ENCODE results near the gene HOXD9.

Gene HOXD9

DNA sequence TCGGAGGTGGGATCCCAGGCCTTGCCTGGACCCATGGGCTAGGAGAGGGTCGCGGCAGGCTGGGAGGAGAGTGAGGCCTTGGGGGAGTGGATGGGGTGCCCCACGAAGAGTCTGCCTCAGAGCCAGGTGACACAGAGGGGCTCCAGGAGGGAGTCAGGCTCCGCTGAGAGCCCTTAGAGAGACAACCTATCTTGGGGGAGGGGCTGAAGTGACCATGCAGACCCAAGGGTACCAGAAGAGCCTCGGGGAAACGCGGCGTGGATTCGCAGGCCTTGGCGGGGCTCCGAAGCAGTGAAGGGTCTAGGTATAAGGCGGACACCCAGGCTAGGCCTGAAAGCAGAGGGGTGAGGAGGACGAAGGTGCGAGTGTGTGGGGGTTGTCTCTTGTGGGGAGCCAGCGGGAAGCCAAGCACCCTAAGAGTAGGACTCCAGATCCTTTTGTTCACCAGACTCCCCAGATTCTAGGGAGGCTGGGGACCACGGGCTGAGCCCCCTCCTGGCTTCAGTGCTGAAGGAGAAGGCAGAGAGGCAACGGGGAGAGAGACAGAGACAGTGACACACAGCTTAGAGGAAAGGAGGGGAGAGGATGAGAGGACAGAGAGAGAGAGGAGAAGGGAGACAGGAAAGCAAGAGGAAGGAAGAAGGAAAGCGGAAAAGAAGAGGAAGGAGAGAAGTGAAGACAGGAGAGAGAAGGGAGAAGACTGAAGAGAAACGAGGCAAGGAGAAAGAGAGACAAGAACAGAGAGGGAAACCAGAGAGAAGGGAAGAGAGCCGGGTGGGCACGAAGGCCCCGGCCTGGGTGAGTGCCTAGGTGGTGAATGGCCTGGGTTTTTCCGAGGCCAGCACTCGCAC lies 16.6 kb upstream of the HOXD9 start:
- TF ChIP-seq, protein P1, sequence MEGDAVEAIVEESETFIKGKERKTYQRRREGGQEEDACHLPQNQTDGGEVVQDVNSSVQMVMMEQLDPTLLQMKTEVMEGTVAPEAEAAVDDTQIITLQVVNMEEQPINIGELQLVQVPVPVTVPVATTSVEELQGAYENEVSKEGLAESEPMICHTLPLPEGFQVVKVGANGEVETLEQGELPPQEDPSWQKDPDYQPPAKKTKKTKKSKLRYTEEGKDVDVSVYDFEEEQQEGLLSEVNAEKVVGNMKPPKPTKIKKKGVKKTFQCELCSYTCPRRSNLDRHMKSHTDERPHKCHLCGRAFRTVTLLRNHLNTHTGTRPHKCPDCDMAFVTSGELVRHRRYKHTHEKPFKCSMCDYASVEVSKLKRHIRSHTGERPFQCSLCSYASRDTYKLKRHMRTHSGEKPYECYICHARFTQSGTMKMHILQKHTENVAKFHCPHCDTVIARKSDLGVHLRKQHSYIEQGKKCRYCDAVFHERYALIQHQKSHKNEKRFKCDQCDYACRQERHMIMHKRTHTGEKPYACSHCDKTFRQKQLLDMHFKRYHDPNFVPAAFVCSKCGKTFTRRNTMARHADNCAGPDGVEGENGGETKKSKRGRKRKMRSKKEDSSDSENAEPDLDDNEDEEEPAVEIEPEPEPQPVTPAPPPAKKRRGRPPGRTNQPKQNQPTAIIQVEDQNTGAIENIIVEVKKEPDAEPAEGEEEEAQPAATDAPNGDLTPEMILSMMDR (conservative IDR thresholded peaks at IDR 0.05) = no peak
- H3K27ac ChIP-seq = no peak overlapping the region

DNA sequence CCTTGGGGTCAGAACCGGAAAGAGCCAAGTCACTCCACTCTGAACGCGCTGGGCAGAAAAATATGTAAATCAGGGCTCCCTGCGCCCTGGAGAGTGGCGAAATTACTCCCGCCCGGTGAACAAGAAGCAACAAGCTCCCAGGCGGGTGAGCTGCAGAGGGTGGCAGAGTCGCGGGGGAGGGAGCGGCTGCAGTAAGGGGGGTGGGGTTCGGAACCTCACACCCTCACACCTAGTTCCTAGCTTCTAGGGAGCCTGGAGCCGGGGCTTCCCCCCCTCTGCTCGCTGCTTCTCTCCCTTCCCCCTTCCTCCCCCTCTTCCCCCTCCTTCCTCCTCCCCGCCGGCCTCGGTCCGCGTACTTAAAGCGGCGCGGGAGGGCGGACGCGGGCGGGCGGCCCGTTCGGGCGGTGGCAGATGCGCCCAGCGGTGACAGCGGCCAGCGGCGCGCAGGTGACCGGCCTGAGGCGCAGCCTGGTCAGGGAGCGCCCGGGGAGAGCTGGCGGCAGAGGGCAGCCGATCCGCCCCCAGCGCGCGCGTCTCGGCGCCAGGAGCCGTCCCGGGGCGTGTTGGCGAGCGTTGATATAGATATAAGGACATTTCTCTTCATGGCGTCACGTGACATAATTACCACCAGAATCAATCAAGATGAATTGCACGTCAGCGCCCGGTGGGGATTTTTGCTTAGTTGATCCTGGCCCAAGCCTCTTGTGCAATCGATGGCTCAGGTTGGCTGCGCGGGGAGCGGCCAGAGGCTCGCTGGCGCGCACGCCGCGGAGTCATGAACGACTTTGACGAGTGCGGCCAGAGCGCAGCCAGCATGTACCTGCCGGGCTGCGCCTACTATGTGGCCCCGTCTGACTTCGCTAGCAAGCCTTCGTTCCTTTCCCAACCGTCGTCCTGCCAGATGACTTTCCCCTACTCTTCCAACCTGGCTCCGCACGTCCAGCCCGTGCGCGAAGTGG lies 15.7 kb upstream of the HOXD9 start, which contains the start of gene HOXD11:
Gene HOXD11, plus strand, starts transcription at position 700 of the 959 bp plus-strand sequence. Its CDS starts 76 bp downstream, at position 776.
- TF ChIP-seq, protein P1 (conservative IDR thresholded peaks at IDR 0.05) = peak; percentile 6; the same call in 1 of the 2 replicates
- no peak within 1 kb of the TSS for H3K27ac ChIP-seq

DNA sequence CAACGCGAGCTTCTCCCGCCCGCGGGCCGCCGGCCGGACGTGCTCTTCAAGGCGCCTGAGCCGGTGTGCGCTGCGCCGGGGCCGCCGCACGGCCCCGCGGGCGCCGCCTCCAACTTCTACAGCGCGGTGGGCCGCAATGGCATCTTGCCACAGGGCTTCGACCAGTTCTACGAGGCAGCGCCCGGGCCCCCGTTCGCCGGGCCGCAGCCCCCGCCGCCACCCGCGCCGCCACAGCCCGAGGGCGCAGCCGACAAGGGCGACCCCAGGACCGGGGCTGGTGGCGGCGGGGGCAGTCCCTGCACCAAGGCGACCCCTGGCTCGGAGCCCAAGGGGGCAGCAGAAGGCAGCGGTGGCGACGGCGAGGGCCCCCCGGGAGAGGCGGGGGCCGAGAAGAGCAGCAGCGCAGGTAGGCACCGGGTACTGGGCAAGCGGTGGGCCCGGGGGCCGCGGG lies 14.8 kb upstream of the HOXD9 start:
- TF ChIP-seq, protein P1 (conservative IDR thresholded peaks at IDR 0.05) = no peak
- no peak overlapping the region for H3K27ac ChIP-seq

DNA sequence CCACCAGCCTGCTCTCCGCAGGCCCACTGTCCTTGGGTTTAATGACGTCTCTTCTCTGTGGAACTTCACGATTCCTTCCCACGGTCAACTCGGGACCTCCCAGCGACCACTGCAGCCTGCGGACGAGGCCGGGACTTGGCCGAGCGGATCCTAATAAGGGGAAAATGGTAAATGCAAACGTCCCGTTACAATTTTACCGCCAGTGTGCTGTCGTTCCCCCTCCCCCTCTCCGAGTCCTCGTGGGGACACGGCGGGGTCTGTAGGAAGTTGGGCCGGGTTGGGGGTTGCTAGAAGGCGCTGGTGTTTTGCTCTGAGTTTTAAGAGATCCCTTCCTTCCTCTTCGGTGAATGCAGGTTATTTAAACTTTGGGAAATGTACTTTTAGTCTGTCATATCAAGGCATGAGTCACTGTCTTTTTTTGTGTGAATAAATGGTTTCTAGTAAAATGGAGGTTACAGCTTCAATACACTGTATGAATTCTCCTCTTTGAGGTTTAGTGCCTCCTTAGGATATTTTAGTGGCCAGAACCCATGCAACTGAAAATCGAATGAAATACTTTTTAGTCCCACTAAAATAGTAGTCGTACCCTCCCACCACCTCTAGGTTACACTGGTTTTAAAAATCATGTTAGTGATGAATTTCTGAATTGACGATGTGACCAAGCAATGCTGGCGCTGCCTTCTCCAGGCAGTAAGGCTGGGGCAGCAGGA lies 13.2 kb upstream of the HOXD9 start:
- TF ChIP-seq, protein P1 (conservative IDR thresholded peaks at IDR 0.05) = no peak
- no peak overlapping the region for H3K27ac ChIP-seq

DNA sequence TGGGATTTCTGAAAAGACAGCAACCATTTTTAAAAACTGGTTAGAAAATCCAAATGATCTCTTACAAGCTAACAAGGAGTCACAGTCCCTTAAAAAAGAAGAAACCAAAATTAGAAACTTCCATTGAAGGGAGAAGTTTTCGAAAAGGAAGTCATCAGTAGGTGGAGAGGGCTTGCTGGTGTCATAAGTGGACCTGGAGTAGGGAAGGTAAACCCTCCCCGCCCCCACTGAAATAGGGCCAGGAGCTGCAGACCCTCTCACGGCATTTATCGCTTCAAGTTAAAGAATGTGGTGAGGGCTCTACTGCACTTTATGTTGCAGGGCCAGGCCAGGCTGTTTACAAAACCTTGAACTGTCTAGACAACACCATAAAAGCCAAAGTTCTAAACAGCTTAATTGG lies 12.6 kb upstream of the HOXD9 start:
- TF ChIP-seq, protein P1 (conservative IDR thresholded peaks at IDR 0.05) = no peak
- H3K27ac ChIP-seq = no peak overlapping the region

DNA sequence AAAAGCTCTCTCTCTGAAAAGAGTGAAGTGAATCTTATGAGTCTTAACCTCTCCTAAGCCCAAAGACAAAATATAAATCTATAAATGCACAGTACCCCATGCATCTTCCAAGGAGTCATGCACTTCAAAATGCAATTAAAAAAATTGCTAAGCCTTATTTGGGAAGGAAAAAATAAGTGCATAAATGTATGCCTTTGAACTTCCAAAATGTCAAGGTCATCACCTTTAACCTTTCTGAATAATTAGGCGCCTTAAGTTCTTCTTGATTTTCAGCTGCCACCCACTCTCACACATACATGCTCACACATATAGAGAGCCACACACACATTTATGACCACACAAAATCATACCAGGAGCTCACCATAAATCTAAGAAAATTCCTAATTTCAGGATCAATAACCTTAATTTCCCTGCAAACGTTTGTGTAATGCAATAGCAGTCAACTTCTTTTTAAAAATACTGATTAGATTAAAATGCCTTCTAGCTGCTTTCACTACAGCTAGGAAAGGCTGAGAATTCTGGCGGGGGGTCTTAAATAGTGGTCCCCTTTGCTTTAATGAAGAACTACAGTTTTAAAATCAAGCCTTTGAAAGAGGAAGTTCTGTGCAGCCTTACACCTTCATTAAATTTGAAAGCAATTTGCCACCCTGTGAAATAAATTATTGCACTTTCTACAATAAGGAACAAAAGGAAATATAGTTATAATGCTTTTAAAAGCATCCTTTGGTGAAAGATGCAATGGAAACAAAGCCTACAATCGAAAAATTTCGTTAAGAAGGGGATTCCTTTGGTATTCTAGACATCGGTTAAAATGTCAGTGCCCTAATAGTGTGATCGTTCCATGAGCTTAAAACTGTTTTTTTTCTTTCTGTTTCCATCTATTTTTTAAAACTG lies 11.9 kb upstream of the HOXD9 start:
- no peak overlapping the region for H3K27ac ChIP-seq

More for the DNA sequence above, 11.9 kb upstream of the HOXD9 start:
- TF ChIP-seq, protein P1 (conservative IDR thresholded peaks at IDR 0.05) = no peak

Measured in VCaP (cell line).